ENCODE data around the gene CDH4.

DNA sequence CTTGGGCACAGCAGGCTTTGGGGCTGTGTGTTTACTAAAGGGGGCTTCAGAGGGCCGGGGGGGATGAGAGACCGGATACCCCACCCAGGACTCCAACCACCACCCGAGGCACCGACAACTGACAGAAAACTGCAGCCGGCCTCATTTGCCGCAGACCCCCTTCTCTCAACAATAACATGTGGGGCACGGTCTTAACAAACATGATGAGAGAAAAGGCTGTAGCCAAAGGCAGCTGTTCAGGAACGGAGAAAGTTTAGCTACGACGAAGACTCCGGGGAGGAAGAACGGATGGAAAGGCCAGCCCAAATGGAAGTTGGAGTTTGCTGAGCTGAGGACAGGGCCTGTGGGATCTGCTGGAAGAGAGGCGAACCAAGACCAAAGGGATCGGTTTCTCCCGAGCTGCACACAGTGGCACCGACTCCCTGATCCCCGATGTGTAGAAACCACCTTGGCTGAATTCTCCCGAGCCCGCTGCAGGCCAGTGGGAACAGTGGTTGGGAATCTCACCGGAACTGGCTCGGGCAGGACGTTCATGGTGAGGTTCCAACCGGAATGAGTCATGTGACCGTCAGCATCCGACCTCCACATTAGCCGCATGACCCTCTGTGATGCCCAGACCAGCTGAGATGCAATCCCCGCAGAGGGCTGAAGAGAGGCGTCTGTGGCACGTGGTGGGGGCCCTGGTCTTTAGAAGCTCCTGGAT is 454.3 kb downstream of the CDH4 start:
- TF ChIP-seq, protein P1, sequence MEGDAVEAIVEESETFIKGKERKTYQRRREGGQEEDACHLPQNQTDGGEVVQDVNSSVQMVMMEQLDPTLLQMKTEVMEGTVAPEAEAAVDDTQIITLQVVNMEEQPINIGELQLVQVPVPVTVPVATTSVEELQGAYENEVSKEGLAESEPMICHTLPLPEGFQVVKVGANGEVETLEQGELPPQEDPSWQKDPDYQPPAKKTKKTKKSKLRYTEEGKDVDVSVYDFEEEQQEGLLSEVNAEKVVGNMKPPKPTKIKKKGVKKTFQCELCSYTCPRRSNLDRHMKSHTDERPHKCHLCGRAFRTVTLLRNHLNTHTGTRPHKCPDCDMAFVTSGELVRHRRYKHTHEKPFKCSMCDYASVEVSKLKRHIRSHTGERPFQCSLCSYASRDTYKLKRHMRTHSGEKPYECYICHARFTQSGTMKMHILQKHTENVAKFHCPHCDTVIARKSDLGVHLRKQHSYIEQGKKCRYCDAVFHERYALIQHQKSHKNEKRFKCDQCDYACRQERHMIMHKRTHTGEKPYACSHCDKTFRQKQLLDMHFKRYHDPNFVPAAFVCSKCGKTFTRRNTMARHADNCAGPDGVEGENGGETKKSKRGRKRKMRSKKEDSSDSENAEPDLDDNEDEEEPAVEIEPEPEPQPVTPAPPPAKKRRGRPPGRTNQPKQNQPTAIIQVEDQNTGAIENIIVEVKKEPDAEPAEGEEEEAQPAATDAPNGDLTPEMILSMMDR (IDR thresholded peaks at IDR 0.05) = no peak
- TF ChIP-seq EP300 (IDR thresholded peaks at IDR 0.05) = no peak
- no peak for TF ChIP-seq POLR2A (IDR thresholded peaks at IDR 0.05)

Data from ovary (tissue), 3 donors.